ENCODE data around the gene WWTR1.

GRCh38 chr3:149559525-149559924 lies 98.3 kb downstream of the WWTR1 start:
- TF ChIP-seq POLR2A (IDR thresholded peaks at IDR 0.05) (no peak), CTCF (IDR thresholded peaks at IDR 0.05) (no peak)

Data from uterus (tissue), 2 donors.